SK-N-SH (cell line): Measurements from ENCODE around the gene COPE. TPM values are rescaled to one million over a fixed set of nuclear protein-coding genes. Genes with fewer than 3 reads are reported as not detected.

ENCODE experiments used
- CTCF ChIA-PET: fragments of 300-600, 350-600 bp; formaldehyde crosslinking; extraction: SDS; loops from one replicate; lab custom pipeline; 2021; lab: Yijun Ruan, JAX
- POLR2A ChIA-PET: fragments of 350-600 bp; sonication (Branson Sonifier 250); formaldehyde crosslinking; extraction: SDS; loops from one replicate; lab custom pipeline; 2020; ENCODE audit warnings: antibody characterized with exemption, inconsistent platforms; lab: Yijun Ruan, JAX
- DNase-seq: peaks from one replicate; pipeline ENCODE4 v3.0.0; 2012
- H2AFZ ChIP-seq: fragments of 200-600 bp; sonication (generic); 2 replicates; pipeline ENCODE4 v1.8.1; 2016; ENCODE audit warnings: antibody characterized with exemption, mild to moderate bottlenecking, low read depth
- H3F3A ChIP-seq: fragments of 200-600 bp; sonication (generic); replicated peaks from 2 replicates; pipeline ENCODE3; 2016; ENCODE audit warnings: antibody characterized with exemption, mild to moderate bottlenecking; ENCODE audit not compliant: insufficient read depth
- H3K27ac ChIP-seq, 2 experiments: fragments of 200-500 bp in 1 of 2; fragments of 200-600 bp in 1 of 2; sonication (Bioruptor generic) in 1 of 2; sonication (generic), shearing (Covaris generic) in 1 of 2; 2 replicates each; pipeline versions ENCODE4 v1.5.1 to v1.6.1; 2014 to 2016; ENCODE audit warnings: low read depth in 2 of 2, inconsistent platforms in 1 of 2, low read length in 1 of 2, mild to moderate bottlenecking in 1 of 2, mixed read lengths in 1 of 2
- H3K27me3 ChIP-seq: fragments of 200-600 bp; sonication (generic), shearing (Covaris generic); 2 replicates; pipeline ENCODE4 v1.6.1; 2016; ENCODE audit warnings: mixed run types; ENCODE audit not compliant: insufficient read depth
- H3K36me3 ChIP-seq, 2 experiments: fragments of 200-500 bp in 1 of 2; fragments of 200-600 bp in 1 of 2; sonication (Bioruptor generic) in 1 of 2; sonication (generic) in 1 of 2; replicated peaks in 1 of 2; 2 replicates each; pipeline versions ENCODE3 to v1.5.1; 2014 to 2016; ENCODE audit warnings: low read length in 1 of 2, mild to moderate bottlenecking in 1 of 2; ENCODE audit not compliant: insufficient read depth in 2 of 2, control insufficient read depth in 1 of 2
- H3K4me1 ChIP-seq, 2 experiments: fragments of 200-500 bp in 1 of 2; fragments of 200-600 bp in 1 of 2; sonication (Bioruptor generic) in 1 of 2; sonication (generic), shearing (Covaris generic) in 1 of 2; 2 replicates each; pipeline versions ENCODE4 v1.5.1 to v1.6.1; 2014 to 2016; ENCODE audit warnings: low read depth in 1 of 2, low read length in 1 of 2, mixed run types in 1 of 2; ENCODE audit not compliant: insufficient read depth in 2 of 2, control insufficient read depth in 1 of 2
- H3K4me2 ChIP-seq: fragments of 200-600 bp; sonication (generic), shearing (Covaris generic); 2 replicates; pipeline ENCODE4 v1.6.1; 2017; ENCODE audit warnings: mixed run types
- H3K4me3 ChIP-seq, 2 experiments: fragments of 200-500 bp in 1 of 2; fragments of 200-600 bp in 1 of 2; sonication (Bioruptor generic) in 1 of 2; sonication (generic), shearing (Covaris generic) in 1 of 2; 2 replicates each; pipeline versions ENCODE4 v1.5.1 to v1.8.1; 2014 to 2016; ENCODE audit warnings: low read depth in 2 of 2, inconsistent platforms in 1 of 2, low read length in 1 of 2, mild to moderate bottlenecking in 1 of 2, mixed read lengths in 1 of 2, moderate library complexity in 1 of 2
- H3K79me2 ChIP-seq: fragments of 200-600 bp; sonication (generic); 2 replicates; pipeline ENCODE4 v1.8.1; 2017; ENCODE audit warnings: mild to moderate bottlenecking; ENCODE audit not compliant: insufficient read depth
- H3K9ac ChIP-seq: fragments of 200-600 bp; sonication (generic); 2 replicates; pipeline ENCODE4 v1.6.1; 2017; ENCODE audit warnings: mixed run types
- H3K9me2 ChIP-seq: fragments of 200-600 bp; sonication (generic); 2 replicates; pipeline ENCODE4 v1.6.1; 2017; ENCODE audit warnings: mixed run types
- H3K9me3 ChIP-seq: fragments of 200-600 bp; sonication (generic); 2 replicates; pipeline ENCODE4 v1.6.1; 2017; ENCODE audit warnings: mixed run types, mild to moderate bottlenecking, moderate library complexity
- H4K20me1 ChIP-seq: fragments of 200-600 bp; sonication (generic); 2 replicates; pipeline ENCODE4 v1.6.1; 2017; ENCODE audit warnings: mild to moderate bottlenecking, mixed run types; ENCODE audit not compliant: insufficient read depth
- EP300 ChIP-seq, 2 experiments: IDR thresholded peaks; 2 replicates each; pipeline versions ENCODE4 v1.4.0 to v1.6.1; 2012; ENCODE audit warnings: borderline replicate concordance in 1 of 2, low read depth in 1 of 2, low read length in 1 of 2
- FOXM1 ChIP-seq: IDR thresholded peaks from 2 replicates; pipeline ENCODE4 v1.4.0; 2012; ENCODE audit warnings: low read depth, mild to moderate bottlenecking
- GABPA ChIP-seq: IDR thresholded peaks from 2 replicates; pipeline ENCODE4 v1.4.0; 2012; ENCODE audit warnings: low read depth, mild to moderate bottlenecking
- JUND ChIP-seq: IDR thresholded peaks from 2 replicates; pipeline ENCODE4 v1.4.0; 2012
- MEF2A ChIP-seq: IDR thresholded peaks from 2 replicates; pipeline ENCODE4 v1.4.0; 2012; ENCODE audit warnings: low read depth, borderline replicate concordance
- MXI1 ChIP-seq: IDR thresholded peaks from 2 replicates; pipeline ENCODE4 v1.6.1; 2012; ENCODE audit warnings: mild to moderate bottlenecking, low read depth, low read length, improper control_type of control experiment
- RAD21 ChIP-seq: IDR thresholded peaks from 2 replicates; pipeline ENCODE4 v1.6.1; 2012; ENCODE audit warnings: mild to moderate bottlenecking, low read length
- SIN3A ChIP-seq: IDR thresholded peaks from 2 replicates; pipeline ENCODE4 v1.6.1; 2012; ENCODE audit warnings: low read depth, mild to moderate bottlenecking, low read length, moderate library complexity, borderline replicate concordance
- SMC3 ChIP-seq: IDR thresholded peaks from 2 replicates; pipeline ENCODE4 v1.6.1; 2012; ENCODE audit warnings: low read depth, low read length, improper control_type of control experiment
- TAF1 ChIP-seq: IDR thresholded peaks from 2 replicates; pipeline ENCODE4 v1.6.1; 2012; ENCODE audit warnings: low read depth, mild to moderate bottlenecking, low read length, moderate library complexity, borderline replicate concordance
- WGBS: methylation state at CpG from one replicate; pipeline ENCODE4 v1.1.6; 2017; ENCODE audit warnings: low lambda C conversion rate; 5-methylcytosine and 5-hydroxymethylcytosine counted together
- polyA plus RNA-seq, 3 experiments: library from polyadenylated mRNA; depleted of rRNA; stranded (reverse); fragments of >200 nt; gene quantifications; 2 replicates each; pipeline ENCODE4 v1.2.3, GENCODE V29; 2012
- TF ChIP-seq, protein P1 (sequence below): fragments of 150-350 bp; IDR thresholded peaks from 2 replicates; pipeline ENCODE4 v1.6.1; 2017; ENCODE audit warnings: antibody characterized with exemption, low read length, low read depth, borderline replicate concordance
- TF ChIP-seq, protein P2 (sequence below): IDR thresholded peaks from 2 replicates; pipeline ENCODE4 v1.6.1; 2012; ENCODE audit warnings: mild to moderate bottlenecking, low read depth, low read length, moderate library complexity
- TF ChIP-seq, protein P3 (sequence below): IDR thresholded peaks from 2 replicates; pipeline ENCODE4; 2012
- TF ChIP-seq, protein P4 (sequence below): IDR thresholded peaks from 2 replicates; pipeline ENCODE4 v1.4.0; 2012; ENCODE audit warnings: low read depth, borderline replicate concordance

Gene COPE
- polyA plus RNA-seq, 1 of the 3 experiments (the other 2 are of a cell fraction), result 450 TPM

DNA sequence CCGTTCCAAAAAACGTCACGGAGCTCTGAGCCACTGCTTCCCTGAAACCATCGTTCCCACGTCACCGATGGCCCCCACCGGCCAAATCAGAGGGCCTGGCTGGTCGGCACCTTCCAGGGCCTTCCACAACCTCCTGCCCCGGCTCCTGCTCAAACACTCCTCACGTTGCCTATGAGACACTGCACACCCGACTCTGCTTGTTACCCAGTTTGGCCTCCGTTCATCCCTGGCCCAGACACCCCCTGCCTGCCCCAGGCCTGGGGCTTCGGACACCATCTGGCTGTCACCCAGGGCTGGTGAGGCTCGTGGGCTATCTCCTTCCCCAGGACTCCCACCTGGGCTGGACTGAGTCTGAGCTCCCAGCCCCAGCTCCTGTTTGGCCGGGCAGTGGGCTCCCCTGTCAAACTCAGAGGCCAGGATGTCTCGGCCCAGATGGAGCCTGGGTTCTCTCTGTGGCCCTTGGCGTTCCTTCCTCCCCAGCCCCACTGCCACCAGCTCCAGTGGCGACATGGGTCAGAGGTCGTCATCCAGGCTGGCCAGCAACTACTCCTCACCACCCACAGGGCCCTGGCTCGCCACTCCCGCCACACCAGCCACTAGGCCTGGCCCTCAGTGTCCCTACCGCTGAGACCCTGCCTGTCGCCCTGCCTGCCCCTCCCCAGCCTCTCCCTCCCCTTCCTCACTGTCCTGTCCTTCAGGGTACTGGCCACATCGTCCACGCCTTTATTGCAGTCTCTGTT, 41.0 kb downstream of the COPE start:
- Histone ChIP-seq H3K9me2 (no peaks in the 10 kb centered on the region), H3K27me3 (no peaks in the 10 kb centered on the region), H3K4me3 (no peak overlapping the region)
- TF ChIP-seq FOXM1 (no peak), SMC3 (no peak), GABPA (no peak), MEF2A (no peak), EP300 (IDR thresholded peaks at IDR 0.05; ENCODE audit: borderline replicate concordance in 1 of 2, low read depth in 1 of 2, low read length in 1 of 2) (no peak), TAF1 (no peak)
- TF ChIP-seq, protein P1, sequence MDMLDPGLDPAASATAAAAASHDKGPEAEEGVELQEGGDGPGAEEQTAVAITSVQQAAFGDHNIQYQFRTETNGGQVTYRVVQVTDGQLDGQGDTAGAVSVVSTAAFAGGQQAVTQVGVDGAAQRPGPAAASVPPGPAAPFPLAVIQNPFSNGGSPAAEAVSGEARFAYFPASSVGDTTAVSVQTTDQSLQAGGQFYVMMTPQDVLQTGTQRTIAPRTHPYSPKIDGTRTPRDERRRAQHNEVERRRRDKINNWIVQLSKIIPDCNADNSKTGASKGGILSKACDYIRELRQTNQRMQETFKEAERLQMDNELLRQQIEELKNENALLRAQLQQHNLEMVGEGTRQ, result no peak
- TF ChIP-seq, protein P2, sequence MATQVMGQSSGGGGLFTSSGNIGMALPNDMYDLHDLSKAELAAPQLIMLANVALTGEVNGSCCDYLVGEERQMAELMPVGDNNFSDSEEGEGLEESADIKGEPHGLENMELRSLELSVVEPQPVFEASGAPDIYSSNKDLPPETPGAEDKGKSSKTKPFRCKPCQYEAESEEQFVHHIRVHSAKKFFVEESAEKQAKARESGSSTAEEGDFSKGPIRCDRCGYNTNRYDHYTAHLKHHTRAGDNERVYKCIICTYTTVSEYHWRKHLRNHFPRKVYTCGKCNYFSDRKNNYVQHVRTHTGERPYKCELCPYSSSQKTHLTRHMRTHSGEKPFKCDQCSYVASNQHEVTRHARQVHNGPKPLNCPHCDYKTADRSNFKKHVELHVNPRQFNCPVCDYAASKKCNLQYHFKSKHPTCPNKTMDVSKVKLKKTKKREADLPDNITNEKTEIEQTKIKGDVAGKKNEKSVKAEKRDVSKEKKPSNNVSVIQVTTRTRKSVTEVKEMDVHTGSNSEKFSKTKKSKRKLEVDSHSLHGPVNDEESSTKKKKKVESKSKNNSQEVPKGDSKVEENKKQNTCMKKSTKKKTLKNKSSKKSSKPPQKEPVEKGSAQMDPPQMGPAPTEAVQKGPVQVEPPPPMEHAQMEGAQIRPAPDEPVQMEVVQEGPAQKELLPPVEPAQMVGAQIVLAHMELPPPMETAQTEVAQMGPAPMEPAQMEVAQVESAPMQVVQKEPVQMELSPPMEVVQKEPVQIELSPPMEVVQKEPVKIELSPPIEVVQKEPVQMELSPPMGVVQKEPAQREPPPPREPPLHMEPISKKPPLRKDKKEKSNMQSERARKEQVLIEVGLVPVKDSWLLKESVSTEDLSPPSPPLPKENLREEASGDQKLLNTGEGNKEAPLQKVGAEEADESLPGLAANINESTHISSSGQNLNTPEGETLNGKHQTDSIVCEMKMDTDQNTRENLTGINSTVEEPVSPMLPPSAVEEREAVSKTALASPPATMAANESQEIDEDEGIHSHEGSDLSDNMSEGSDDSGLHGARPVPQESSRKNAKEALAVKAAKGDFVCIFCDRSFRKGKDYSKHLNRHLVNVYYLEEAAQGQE, result no peak
- TF ChIP-seq, protein P3, sequence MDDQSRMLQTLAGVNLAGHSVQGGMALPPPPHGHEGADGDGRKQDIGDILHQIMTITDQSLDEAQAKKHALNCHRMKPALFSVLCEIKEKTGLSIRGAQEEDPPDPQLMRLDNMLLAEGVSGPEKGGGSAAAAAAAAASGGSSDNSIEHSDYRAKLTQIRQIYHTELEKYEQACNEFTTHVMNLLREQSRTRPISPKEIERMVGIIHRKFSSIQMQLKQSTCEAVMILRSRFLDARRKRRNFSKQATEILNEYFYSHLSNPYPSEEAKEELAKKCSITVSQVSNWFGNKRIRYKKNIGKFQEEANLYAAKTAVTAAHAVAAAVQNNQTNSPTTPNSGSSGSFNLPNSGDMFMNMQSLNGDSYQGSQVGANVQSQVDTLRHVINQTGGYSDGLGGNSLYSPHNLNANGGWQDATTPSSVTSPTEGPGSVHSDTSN, result no peak
- TF ChIP-seq, all 33 proteins: peak for 0
- DNase-seq, result no peak
- H3K36me3 ChIP-seq, result peaks cover 0 to 3% of the 10 kb centered on the region in 2 experiments
- 89% methylated on average over 19 of the region's 25 CpGs for WGBS
- no peak overlapping the region for H3K4me2 ChIP-seq
- ChIA-PET POLR2A (no interaction called here), CTCF (interaction anchor here (0.9 to 4.4 kb wide), 4 partner anchors 11 to 30 kb away, joined by 3 to 38 read pairs (median 8); no protein-coding TSS in a partner anchor)
- H3K27ac ChIP-seq, result no peak overlapping the region
- H3K4me1 ChIP-seq, result no peaks in the 10 kb centered on the region
- H3K9me3 ChIP-seq, result no peaks in the 10 kb centered on the region; the same call in 1 of the 2 replicates
- H3K9ac ChIP-seq, result no peak overlapping the region
- H3K79me2 ChIP-seq, result no peaks in the 10 kb centered on the region
- peaks cover 4% of the 10 kb centered on the region for H3F3A ChIP-seq
- H2AFZ ChIP-seq, result no peak overlapping the region
- no peaks in the 10 kb centered on the region for H4K20me1 ChIP-seq

DNA sequence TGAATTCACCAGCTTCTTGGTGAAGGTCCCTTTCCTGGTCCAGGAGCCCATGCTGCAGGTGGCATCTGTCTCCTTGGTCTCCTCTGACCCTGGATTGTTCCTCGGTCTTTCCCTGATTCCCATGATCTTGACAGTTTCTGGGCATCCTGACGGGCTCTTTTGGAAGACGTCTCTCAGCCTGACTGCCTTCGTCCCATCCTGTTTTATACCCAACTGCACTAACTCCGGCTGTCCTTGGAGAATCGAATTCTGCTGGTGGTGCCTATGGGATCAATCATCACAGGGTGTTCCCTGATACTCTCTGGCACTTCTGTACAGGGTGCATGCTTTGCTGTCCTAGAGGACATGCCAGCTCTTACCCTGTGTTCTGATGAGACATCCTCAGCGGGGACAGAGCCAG, 42.3 kb downstream of the COPE start:
- no peaks in the 10 kb centered on the region for H3K4me1 ChIP-seq
- no peaks in the 10 kb centered on the region for H3K9me2 ChIP-seq
- no peaks in the 10 kb centered on the region for H3K79me2 ChIP-seq
- no peak for DNase-seq
- no peak overlapping the region for H2AFZ ChIP-seq
- H3K4me2 ChIP-seq, result no peak overlapping the region
- H3K4me3 ChIP-seq, result no peak overlapping the region
- peaks cover 4% of the 10 kb centered on the region for H3F3A ChIP-seq
- H3K9me3 ChIP-seq, result no peaks in the 10 kb centered on the region; the same call in 1 of the 2 replicates
- 95% methylated on average over 6 of the region's 7 CpGs for WGBS
- POLR2A ChIA-PET, result no interaction called here
- no peak overlapping the region for H3K27ac ChIP-seq
- peaks cover under 1 to 3% of the 10 kb centered on the region in 2 experiments for H3K36me3 ChIP-seq
- CTCF ChIA-PET, result interaction anchor here (1.2 to 4.4 kb wide), 4 partner anchors 10 to 110 kb away, joined by 3 to 38 read pairs (median 10); partner anchors contain the start of gene CERS1
- no peak overlapping the region for H3K9ac ChIP-seq
- no peaks in the 10 kb centered on the region for H3K27me3 ChIP-seq
- no peaks in the 10 kb centered on the region for H4K20me1 ChIP-seq
- TF ChIP-seq SIN3A (no peak), JUND (no peak), RAD21 (no peak), MXI1 (no peak), EP300 (IDR thresholded peaks at IDR 0.05; ENCODE audit: borderline replicate concordance in 1 of 2, low read depth in 1 of 2, low read length in 1 of 2) (no peak)
- TF ChIP-seq, protein P4, sequence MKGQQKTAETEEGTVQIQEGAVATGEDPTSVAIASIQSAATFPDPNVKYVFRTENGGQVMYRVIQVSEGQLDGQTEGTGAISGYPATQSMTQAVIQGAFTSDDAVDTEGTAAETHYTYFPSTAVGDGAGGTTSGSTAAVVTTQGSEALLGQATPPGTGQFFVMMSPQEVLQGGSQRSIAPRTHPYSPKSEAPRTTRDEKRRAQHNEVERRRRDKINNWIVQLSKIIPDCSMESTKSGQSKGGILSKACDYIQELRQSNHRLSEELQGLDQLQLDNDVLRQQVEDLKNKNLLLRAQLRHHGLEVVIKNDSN, result no peak
- TF ChIP-seq, protein P3, result no peak
